Globus pallidus (tissue), 1 donor: ENCODE data around the gene ZBTB37.
"Not testable (repeated sequence)": the region's sequence is repeated elsewhere in the genome, so short reads cannot be mapped to it uniquely, and the experiment has no call there.

ENCODE experiments used
- DNase-seq: peaks from one replicate; pipeline ENCODE4 v3.0.0-alpha.2; 2015; ENCODE audit warnings: low spot score

The ZBTB37 gene

GRCh38 chr1:173913111-173913510 is 44.9 kb downstream of the ZBTB37 start:
- DNase-seq, result no peak

DNA sequence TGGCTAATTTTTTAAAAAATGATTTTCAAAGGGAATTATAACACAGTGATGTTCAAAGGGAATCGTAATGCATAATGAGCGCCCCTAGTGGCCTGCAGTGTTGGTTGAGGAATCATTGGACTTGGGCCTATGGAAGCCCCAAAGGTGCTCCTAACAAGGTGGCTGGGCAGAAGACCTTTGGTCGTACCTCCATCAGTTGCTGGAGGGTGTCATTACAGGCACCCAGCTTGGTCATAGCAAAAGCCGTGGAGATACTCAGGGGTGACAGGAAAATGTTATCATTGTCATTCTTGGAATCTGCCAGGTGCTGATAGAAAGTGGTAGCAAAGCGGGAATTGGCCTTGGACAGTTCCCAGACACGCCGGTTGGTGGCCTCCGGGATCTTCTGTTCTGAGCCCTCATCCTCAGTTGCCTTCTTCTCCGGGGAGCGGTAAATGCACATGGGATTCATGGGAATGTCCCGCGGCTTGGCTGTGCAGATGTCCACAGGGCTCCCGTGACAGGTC is 46.2 kb downstream of the ZBTB37 start:
- no peak for DNase-seq

DNA sequence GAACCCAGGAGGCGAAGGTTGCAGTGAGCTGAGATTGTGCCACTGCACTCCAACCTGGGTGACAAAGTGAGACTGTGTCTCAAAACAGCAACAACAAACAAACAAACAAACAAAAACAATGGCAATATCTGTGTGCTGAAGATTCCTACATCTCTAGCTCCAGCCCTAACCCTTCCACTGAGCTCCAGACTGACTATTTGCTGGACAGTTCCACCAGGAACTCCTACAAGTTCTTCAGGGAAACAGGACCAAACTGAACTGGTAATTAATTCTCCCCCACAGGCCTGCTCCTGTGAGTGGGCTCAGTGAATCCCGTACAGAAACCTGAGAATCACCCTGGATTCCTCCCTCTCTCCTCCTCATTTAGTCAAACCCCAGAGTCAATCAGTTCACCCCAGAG is 47.4 kb downstream of the ZBTB37 start:
- DNase-seq, result no peak

DNA sequence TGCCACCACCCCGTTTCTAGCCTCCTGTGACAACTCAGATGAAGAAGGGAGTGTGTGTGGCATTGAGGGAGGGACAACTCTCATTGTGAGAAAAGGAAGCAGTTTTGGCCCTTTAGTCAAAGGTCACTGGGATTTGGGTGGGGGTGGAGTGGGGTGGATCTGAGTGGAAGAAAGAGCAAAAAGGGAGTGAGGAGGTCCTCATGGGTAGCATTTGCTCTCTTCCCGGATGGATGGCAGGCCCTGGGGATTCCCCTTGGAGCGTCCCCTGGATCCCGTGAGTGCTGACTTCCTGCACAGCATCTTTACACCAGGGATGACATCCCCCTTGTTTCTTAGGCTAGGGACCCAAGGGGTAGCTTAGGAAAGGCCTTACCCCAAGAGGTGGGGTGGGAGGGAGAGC is 48.5 kb downstream of the ZBTB37 start:
- DNase-seq, result no peak

DNA sequence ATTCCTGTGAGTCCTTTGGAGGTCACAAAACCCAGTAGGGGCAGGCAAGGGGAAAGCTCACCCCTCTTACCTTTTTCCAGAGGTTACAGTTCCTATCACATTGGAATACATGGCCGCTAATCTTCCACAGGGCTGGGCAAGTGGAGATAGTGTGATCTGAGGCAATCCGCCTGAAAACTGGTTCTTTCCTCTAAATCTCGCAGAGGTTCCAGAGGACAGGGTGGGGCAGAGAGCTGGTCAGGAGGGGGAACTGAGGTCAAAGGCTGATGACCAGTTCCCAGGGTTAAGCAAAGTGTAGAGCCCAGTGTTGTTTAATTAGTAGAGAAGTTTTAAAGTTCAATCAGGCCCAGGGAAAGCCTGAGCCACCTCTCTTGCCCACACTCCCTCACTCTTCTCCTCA is 49.0 kb downstream of the ZBTB37 start, which contains the start of gene SERPINC1:
Gene SERPINC1, minus strand, starts transcription at position 179 of the 400 bp plus-strand sequence. Its CDS starts 68 bp downstream, at position 111.
- no peak for DNase-seq

GRCh38 chr1:173917635-173918493 is 49.7 kb downstream of the ZBTB37 start:
- DNase-seq, result no peak

DNA sequence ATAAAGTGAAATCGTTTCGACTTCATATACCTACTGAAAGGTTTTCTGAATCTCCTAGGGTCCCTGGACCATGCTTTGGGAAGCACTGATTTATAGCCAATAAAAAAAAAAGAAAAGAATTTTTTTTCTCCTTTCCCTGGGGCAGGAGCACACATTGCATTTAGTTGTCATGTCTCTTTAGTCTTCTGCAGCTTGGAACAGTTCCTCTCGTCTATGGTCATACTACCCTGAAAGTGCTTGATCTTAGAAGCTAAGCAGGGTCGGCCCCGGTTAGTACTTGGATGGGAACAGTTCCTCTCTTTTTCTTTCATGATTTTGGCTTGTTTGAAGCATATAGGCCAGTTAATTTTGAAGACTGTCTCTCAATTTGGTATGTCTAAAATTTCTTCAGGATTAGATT is 52.7 kb downstream of the ZBTB37 start:
- DNase-seq, result no peak

- no peak for DNase-seq
Measured at GRCh38 chr1:173925306-173926242, 57.4 kb downstream of the ZBTB37 start.

DNA sequence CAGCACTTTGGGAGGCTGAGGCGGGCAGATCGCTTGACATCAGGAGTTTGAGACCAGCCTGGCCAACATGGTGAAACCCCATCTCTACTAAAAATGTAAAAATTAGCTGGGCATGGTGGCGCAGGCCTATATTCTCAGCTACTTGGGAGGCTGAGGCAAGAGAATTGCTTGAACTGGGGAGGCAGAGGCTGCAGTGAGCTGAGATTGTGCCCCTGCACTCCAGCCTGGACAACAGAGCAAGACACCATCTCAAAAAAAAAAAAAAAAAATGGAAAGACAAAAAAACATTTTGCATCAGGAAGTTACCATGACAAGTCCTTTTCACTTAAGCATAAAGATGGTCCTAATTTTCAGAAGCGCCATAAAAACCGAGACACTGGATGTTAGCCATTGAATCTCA is 62.4 kb downstream of the ZBTB37 start:
- DNase-seq, result not testable (repeated sequence)

DNA sequence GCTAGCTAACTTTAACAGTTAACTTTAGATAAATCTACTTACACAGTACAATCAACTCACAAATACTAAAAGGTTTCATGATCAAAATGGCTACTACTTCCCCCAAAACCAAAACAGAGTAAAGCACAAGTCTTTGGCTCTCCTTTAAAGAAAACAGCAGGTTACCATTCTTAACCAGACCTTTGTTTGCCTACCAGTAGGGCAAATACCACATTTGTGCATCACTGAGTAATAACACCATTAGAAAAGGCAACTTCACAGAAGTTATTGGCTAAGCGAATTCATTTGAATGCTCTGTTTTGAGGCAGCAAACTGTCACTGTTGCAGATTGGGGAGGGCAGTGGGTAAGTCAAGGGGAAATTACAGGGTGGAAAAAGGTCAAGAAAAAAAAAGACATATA is 66.3 kb downstream of the ZBTB37 start:
- DNase-seq, result no peak

- no peak for DNase-seq
Measured at GRCh38 chr1:173937062-173937461, 68.9 kb downstream of the ZBTB37 start.

DNA sequence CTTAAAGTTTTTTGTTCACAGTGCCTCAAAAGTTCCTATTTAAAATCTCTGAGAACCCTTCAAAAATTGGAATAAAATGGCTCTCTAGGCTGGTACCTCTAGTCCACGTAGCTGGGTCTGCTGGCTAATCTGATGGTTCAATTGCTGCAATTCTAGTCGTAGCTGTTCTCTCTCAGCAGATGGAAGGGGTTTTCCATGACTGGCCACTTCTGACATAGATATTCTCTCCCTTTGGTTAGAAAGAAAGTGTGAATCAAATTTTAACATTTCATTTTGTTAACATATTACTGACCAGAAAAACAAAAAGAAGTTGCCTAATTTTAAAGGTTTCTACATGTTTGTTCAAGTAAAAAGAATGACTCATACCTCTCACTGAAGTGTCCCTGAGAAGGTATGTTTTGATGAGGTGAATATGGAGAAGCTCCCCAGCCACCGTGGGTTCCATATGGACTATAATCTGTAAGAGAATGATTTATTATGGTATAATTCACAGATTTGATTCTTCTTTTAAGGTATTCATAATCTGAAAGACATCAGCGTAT is 78.3 kb downstream of the ZBTB37 start:
- DNase-seq, result no peak

GRCh38 chr1:173948594-173948993 is 80.4 kb downstream of the ZBTB37 start:
- no peak for DNase-seq
